Nephron (organoid): ENCODE data around the gene CELA2B.

Experiments
- H3K27ac Mint-ChIP-seq, 3 experiments: 2 replicates each; pipeline ENCODE4 v1.8.0; 2020; ENCODE audit warnings: mixed read lengths in 3 of 3, mild to moderate bottlenecking in 2 of 3, moderate library complexity in 1 of 3
- H3K27me3 Mint-ChIP-seq: 2 replicates; pipeline ENCODE4 v1.8.0; 2021; ENCODE audit warnings: low read depth, mild to moderate bottlenecking, moderate library complexity, mixed read lengths
- H3K36me3 Mint-ChIP-seq: 2 replicates; pipeline ENCODE4 v1.8.0; 2020; ENCODE audit warnings: low read depth, mixed read lengths
- H3K4me1 Mint-ChIP-seq: 2 replicates; pipeline ENCODE4 v1.8.0; 2020; ENCODE audit warnings: mixed read lengths
- H3K4me3 Mint-ChIP-seq, 3 experiments: 2 replicates each; pipeline ENCODE4 v1.8.0; 2020; ENCODE audit warnings: mild to moderate bottlenecking in 3 of 3, mixed read lengths in 3 of 3, moderate library complexity in 2 of 3
- H3K9me3 Mint-ChIP-seq: 2 replicates; pipeline ENCODE4 v1.8.0; 2020; ENCODE audit warnings: mixed read lengths
- TF ChIP-seq, protein P1 (sequence below), 3 experiments: fragments of 200-600 bp; sonication (generic); IDR thresholded peaks; one replicate each; pipeline ENCODE4 v1.5.0; 2021; ENCODE audit warnings: antibody characterized with exemption in 3 of 3; ENCODE audit not compliant: unreplicated experiment in 3 of 3

CELA2B gene

DNA sequence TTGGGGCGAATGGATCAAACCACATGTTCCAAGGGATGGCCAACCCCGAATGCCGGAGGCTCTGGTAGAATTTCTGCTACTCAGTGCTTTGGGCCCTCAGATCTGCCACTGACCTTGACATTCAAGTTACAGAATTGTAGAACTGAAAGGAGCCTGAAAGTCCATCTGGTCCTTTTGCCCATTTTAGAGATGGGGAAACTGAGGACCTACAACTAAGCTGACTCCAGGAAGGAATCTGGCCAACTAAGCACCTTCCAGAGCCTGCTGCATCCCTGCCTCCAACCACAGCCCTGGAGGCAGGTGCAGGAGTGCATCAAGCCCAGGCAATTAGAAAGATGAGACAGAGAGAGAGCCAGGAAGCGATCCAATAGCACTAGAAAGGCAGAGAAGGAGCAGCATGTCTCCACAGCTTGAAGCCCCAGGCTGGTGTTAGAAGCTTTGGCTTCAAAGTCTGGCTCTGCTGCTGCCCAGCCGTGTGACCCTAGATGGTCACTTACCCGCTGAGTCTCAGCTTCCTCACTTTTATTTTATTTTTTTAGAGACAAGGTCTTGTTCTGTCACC, 38.9 kb upstream of the CELA2B start:
- no peaks in the 10 kb centered on the region for H3K36me3 Mint-ChIP-seq
- H3K27ac Mint-ChIP-seq: no peak overlapping the region
- H3K4me3 Mint-ChIP-seq: no peak overlapping the region
- TF ChIP-seq, protein P1, sequence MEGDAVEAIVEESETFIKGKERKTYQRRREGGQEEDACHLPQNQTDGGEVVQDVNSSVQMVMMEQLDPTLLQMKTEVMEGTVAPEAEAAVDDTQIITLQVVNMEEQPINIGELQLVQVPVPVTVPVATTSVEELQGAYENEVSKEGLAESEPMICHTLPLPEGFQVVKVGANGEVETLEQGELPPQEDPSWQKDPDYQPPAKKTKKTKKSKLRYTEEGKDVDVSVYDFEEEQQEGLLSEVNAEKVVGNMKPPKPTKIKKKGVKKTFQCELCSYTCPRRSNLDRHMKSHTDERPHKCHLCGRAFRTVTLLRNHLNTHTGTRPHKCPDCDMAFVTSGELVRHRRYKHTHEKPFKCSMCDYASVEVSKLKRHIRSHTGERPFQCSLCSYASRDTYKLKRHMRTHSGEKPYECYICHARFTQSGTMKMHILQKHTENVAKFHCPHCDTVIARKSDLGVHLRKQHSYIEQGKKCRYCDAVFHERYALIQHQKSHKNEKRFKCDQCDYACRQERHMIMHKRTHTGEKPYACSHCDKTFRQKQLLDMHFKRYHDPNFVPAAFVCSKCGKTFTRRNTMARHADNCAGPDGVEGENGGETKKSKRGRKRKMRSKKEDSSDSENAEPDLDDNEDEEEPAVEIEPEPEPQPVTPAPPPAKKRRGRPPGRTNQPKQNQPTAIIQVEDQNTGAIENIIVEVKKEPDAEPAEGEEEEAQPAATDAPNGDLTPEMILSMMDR (IDR thresholded peaks at IDR 0.05; ENCODE audit: unreplicated experiment in 3 of 3): no peak
- peaks cover 7% of the 10 kb centered on the region for H3K27me3 Mint-ChIP-seq
- no peaks in the 10 kb centered on the region for H3K9me3 Mint-ChIP-seq
- H3K4me1 Mint-ChIP-seq: peaks cover 10% of the 10 kb centered on the region

DNA sequence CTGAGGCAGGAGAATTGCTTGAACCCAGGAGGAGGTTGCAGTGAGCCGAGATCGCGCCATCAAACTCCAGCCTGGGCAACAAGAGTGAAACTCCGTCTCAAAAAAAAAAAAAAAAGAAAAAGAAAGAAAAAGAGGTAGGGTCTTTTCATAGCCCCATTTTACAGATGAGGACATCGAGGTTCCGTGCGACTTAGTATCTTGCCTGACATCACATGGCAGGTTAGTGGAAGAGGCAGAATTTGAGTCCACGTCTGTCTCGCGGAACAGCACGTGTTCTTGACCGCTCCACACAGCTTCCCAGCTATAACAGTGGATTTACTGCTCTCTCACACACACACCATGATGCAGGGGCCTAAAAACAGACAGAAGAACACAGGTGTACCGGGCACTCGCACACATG, 36.6 kb upstream of the CELA2B start:
- peaks cover 8% of the 10 kb centered on the region for H3K27me3 Mint-ChIP-seq

DNA sequence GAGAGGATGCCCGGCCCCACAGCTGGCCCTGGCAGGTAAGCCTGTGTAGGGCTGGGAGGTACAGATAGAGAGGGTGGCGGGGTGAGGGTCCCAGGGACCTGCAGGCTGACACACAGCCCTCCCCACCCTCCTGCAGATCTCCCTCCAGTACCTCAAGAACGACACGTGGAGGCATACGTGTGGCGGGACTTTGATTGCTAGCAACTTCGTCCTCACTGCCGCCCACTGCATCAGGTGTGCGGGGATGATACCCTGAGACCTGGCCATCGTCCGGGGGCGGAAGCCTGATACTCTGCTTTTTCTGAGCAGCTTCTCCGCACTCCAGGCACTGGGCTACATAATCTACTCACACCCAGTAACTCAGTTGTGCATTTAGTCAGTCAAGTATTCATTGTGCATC, 35.5 kb upstream of the CELA2B start:
- Mint-ChIP-seq H3K4me3 (no peak overlapping the region), H3K27ac (no peak overlapping the region), H3K27me3 (peaks cover 11% of the 10 kb centered on the region), H3K36me3 (no peaks in the 10 kb centered on the region), H3K4me1 (peaks cover 9% of the 10 kb centered on the region), H3K9me3 (no peaks in the 10 kb centered on the region)
- TF ChIP-seq, protein P1 (IDR thresholded peaks at IDR 0.05; ENCODE audit: unreplicated experiment in 3 of 3): no peak

More for the DNA sequence above, 36.6 kb upstream of the CELA2B start:
- H3K36me3 Mint-ChIP-seq: no peaks in the 10 kb centered on the region
- TF ChIP-seq, protein P1 (IDR thresholded peaks at IDR 0.05; ENCODE audit: unreplicated experiment in 3 of 3): no peak
- peaks cover 9% of the 10 kb centered on the region for H3K4me1 Mint-ChIP-seq
- H3K9me3 Mint-ChIP-seq: no peaks in the 10 kb centered on the region
- no peak overlapping the region for H3K27ac Mint-ChIP-seq
- no peak overlapping the region for H3K4me3 Mint-ChIP-seq

DNA sequence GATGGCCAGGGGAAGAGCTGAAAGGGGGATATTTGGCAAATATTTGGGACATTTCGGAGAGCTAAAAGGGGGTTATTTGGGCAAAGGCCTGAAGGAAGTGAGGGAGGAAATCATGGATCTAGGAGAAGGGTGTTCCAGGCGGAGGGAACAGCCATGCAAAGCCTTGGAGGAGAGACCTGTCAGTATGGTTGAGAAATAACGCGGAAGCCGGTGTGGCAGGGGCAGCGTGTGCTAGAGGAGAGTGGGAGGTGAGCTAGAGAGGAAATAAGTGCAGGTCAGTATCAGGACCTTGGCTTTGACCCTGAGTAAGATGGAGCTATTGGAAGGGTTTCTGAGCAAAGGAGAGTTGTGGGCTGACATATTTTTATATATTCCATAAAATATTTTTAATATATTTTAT, 34.7 kb upstream of the CELA2B start:
- peaks cover 14% of the 10 kb centered on the region for H3K4me1 Mint-ChIP-seq
- no peak overlapping the region for H3K4me3 Mint-ChIP-seq
- H3K36me3 Mint-ChIP-seq: no peaks in the 10 kb centered on the region
- no peaks in the 10 kb centered on the region for H3K9me3 Mint-ChIP-seq
- peaks cover 16% of the 10 kb centered on the region for H3K27me3 Mint-ChIP-seq
- H3K27ac Mint-ChIP-seq: no peak overlapping the region
- TF ChIP-seq, protein P1 (IDR thresholded peaks at IDR 0.05; ENCODE audit: unreplicated experiment in 3 of 3): no peak

DNA sequence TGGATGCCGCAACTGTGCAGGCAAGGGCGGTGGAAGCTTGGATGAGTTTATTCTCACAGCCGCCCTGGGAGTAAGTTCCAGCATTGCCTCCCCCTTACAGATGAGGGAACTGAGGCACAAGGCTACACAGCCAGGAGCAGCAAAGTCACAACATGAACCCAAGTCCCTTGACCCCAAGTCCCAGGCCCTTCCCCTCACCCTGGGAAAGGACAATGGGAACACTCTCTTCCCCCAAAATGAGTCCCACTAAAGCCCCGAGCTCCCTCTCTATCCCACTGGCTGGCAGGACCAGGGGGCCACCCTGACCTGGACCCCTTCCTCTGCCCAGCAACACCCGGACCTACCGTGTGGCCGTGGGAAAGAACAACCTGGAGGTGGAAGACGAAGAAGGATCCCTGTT, 33.8 kb upstream of the CELA2B start:
- Mint-ChIP-seq H3K27me3 (peaks cover 12% of the 10 kb centered on the region), H3K36me3 (no peaks in the 10 kb centered on the region), H3K27ac (no peak overlapping the region), H3K4me1 (peaks cover 14% of the 10 kb centered on the region), H3K4me3 (no peak overlapping the region), H3K9me3 (no peaks in the 10 kb centered on the region)
- TF ChIP-seq, protein P1 (IDR thresholded peaks at IDR 0.05; ENCODE audit: unreplicated experiment in 3 of 3): no peak

DNA sequence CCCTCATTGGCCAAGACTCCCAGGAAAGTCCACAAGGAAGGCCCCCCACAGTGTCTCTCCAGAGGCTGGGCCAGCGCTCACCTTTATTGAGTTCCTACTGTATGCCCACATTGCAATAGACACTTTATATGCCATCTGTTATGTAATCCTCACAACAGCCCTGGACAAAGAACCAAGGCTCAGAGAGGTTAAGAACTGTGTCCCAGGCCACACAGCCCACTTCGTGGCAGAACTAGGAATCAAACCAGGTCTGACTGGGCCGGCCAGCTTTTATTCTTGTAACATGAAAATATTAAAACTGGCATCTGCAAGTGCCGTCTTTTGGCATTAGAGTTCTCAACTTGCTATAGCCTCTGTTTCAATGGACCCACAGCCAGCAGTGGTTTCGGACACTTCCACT, 33.1 kb upstream of the CELA2B start:
- H3K4me3 Mint-ChIP-seq: no peak overlapping the region
- TF ChIP-seq, protein P1 (IDR thresholded peaks at IDR 0.05; ENCODE audit: unreplicated experiment in 3 of 3): no peak

More for the DNA sequence above, 33.1 kb upstream of the CELA2B start:
- Mint-ChIP-seq H3K9me3 (no peaks in the 10 kb centered on the region), H3K27ac (no peak overlapping the region), H3K36me3 (no peaks in the 10 kb centered on the region), H3K27me3 (peaks cover 8% of the 10 kb centered on the region), H3K4me1 (peaks cover 14% of the 10 kb centered on the region)
